GM12878 (cell line): Measurements from ENCODE around the gene ESRRG. TPM values are rescaled to one million over a fixed set of nuclear protein-coding genes. Genes with fewer than 3 reads are reported as not detected.

Experiments
- ATAC-seq: fragments of 200-7000 bp; cut with Tn5 transposase; 3 replicates; pipeline ENCODE4 v1.9.1; 2020; ENCODE audit warnings: mild to moderate bottlenecking, moderate library complexity
- BruUV-seq: library from RNA; stranded (reverse); fragments of 400-500 nt; replicated peaks from 2 replicates; lab custom pipeline; 2021; lab: Mats Ljungman, UMichigan
- CTCF ChIA-PET: fragments of 300-600 bp; sonication (Branson Sonifier 250); formaldehyde crosslinking; extraction: SDS; loops from one replicate; lab custom pipeline; 2021; ENCODE audit warnings: inconsistent platforms; lab: Yijun Ruan, JAX
- POLR2A ChIA-PET: fragments of 350-600 bp; formaldehyde crosslinking; extraction: SDS; loops from one replicate; lab custom pipeline; 2021; ENCODE audit warnings: inconsistent platforms; lab: Charles Lee
- RAD21 ChIA-PET: fragments of 300-600 bp; sonication (Branson Sonifier 250); formaldehyde crosslinking; loops from one replicate; lab custom pipeline; 2023; ENCODE audit warnings: antibody characterized with exemption; ENCODE audit not compliant: unreplicated experiment; lab: Charles Lee
- SMC1A ChIA-PET: fragments of 300-600 bp; sonication (Branson Sonifier 250); formaldehyde crosslinking; loops from one replicate; lab custom pipeline; 2023; ENCODE audit not compliant: unreplicated experiment, uncharacterized antibody; lab: Charles Lee
- DNase-seq: peaks from one replicate; pipeline ENCODE4 v3.0.0-alpha.2; 2011; ENCODE audit warnings: low read depth, low spot score
- FAIRE-seq: peaks from 3 replicates; lab custom pipeline; 2011; peaks lifted over from hg19 to GRCh38; lab: Jason Lieb, UNC
- H2AFZ ChIP-seq: 2 replicates; pipeline ENCODE4 v1.6.0; 2011; ENCODE audit warnings: low read depth, low read length, control low read depth; ENCODE audit not compliant: control insufficient read depth
- H3K27ac ChIP-seq: 2 replicates; pipeline ENCODE4 v1.5.1; 2011; ENCODE audit warnings: control low read depth; ENCODE audit not compliant: control insufficient read depth, insufficient read depth
- H3K27me3 ChIP-seq, 2 experiments: replicated peaks in 1 of 2; 2 replicates each; pipeline versions ENCODE4 v1.6.0 to v1.6.1; 2011; ENCODE audit warnings: low read length in 1 of 2; ENCODE audit not compliant: control insufficient read depth in 2 of 2, insufficient read depth in 2 of 2
- H3K36me3 ChIP-seq, 2 experiments: 2 replicates each; pipeline ENCODE4 v1.5.1; 2011; ENCODE audit warnings: low read length in 1 of 2; ENCODE audit not compliant: control insufficient read depth in 2 of 2, insufficient read depth in 2 of 2
- H3K4me1 ChIP-seq: 2 replicates; pipeline ENCODE4 v1.6.1; 2011; ENCODE audit warnings: mild to moderate bottlenecking, low read length, moderate library complexity, mixed read lengths; ENCODE audit not compliant: control insufficient read depth, insufficient read depth
- H3K4me2 ChIP-seq: 2 replicates; pipeline ENCODE4 v1.6.0; 2011; ENCODE audit warnings: control low read depth; ENCODE audit not compliant: control insufficient read depth, insufficient read depth
- H3K4me3 ChIP-seq: fragments of 200-600 bp; sonication (generic); 2 replicates; pipeline ENCODE4 v1.5.1; 2016
- H3K79me2 ChIP-seq: 2 replicates; pipeline ENCODE4 v1.6.0; 2011; ENCODE audit warnings: low read length; ENCODE audit not compliant: control insufficient read depth, insufficient read depth
- H3K9ac ChIP-seq: 2 replicates; pipeline ENCODE4 v1.8.0; 2011; ENCODE audit warnings: low read length, control low read depth, mixed read lengths; ENCODE audit not compliant: control insufficient read depth, insufficient read depth
- H3K9me3 ChIP-seq: replicated peaks from 3 replicates; pipeline ENCODE4 v1.5.1; 2011; ENCODE audit warnings: mild to moderate bottlenecking, low read length; ENCODE audit not compliant: control insufficient read depth, insufficient read depth
- H4K20me1 ChIP-seq: 2 replicates; pipeline ENCODE4 v1.6.0; 2011; ENCODE audit not compliant: control insufficient read depth, insufficient read depth
- HDAC6 ChIP-seq: fragments of 200-600 bp; sonication (generic); IDR thresholded peaks from one replicate; pipeline ENCODE4 v1.8.0; 2017; ENCODE audit warnings: antibody characterized with exemption; ENCODE audit not compliant: unreplicated experiment
- MEF2B ChIP-seq: fragments of 450-650 bp; IDR thresholded peaks from 2 replicates; pipeline ENCODE4 v1.6.1; 2018; ENCODE audit warnings: mild to moderate bottlenecking, moderate library complexity; ENCODE audit not compliant: partially characterized antibody, poor library complexity, severe bottlenecking
- NBN ChIP-seq: fragments of 450-650 bp; IDR thresholded peaks from 2 replicates; pipeline ENCODE4 v1.6.1; 2016
- NFXL1 ChIP-seq: fragments of 450-650 bp; IDR thresholded peaks from 2 replicates; pipeline ENCODE4 v1.6.1; 2017; ENCODE audit warnings: antibody characterized with exemption, mild to moderate bottlenecking, borderline replicate concordance
- NR2C1 ChIP-seq: fragments of 450-650 bp; IDR thresholded peaks from 2 replicates; pipeline ENCODE4 v1.6.1; 2017; ENCODE audit warnings: antibody characterized with exemption, mild to moderate bottlenecking, moderate library complexity
- NRF1 ChIP-seq: conservative IDR thresholded peaks from 2 replicates; pipeline ENCODE4 v1.6.1; 2011; ENCODE audit warnings: mild to moderate bottlenecking, low read depth, low read length, improper control_type of control experiment
- TCF7 ChIP-seq: IDR thresholded peaks from 2 replicates; pipeline ENCODE4 v1.6.1; 2014; ENCODE audit warnings: antibody characterized with exemption, borderline replicate concordance
- WGBS: methylation state at CpG from one replicate; pipeline ENCODE4 v1.1.6; 2016; ENCODE audit warnings: low lambda C conversion rate; ENCODE audit not compliant: insufficient replicate concordance, insufficient coverage; ENCODE audit errors: missing lambda C conversion rate; 5-methylcytosine and 5-hydroxymethylcytosine counted together
- in situ Hi-C: fragments of 300-500 bp; cut with MboI; formaldehyde crosslinking; loops from 9 replicates; pipeline ENCODE4 v1.14.3; 2018; ENCODE audit warnings: mixed read lengths
- intact Hi-C: fragments of 100-400 bp; cut with micrococcal nuclease; formaldehyde crosslinking; loops from one replicate; pipeline ENCODE4 v1.14.2; 2022; ENCODE audit not compliant: unreplicated experiment
- polyA plus RNA-seq, 11 experiments: library from polyadenylated mRNA; depleted of rRNA in 4 of 11; unstranded in 6 of 11; stranded (reverse) in 5 of 11; fragments of >200 nt; fragmentation: Nextera tagmentation in 4 of 11; fragmentation: Illumina TruSeq in 1 of 11; extraction: Ambion mirVana in 4 of 11; extraction: Trizol in 1 of 11; gene quantifications; 1 replicate in 1 of 11; 2 replicates in 10 of 11; pipeline versions ENCODE4 v1.2.1 to v1.2.3, GENCODE V29; 2011 to 2016; ENCODE audit warnings: inconsistent platforms in 2 of 11, missing spikeins in 2 of 11, low read depth in 1 of 11
- total RNA-seq, 4 experiments: library from RNA; depleted of rRNA in 3 of 4; stranded (reverse); fragments of >200 nt in 3 of 4; fragmentation: Illumina TruSeq in 1 of 4; extraction: Trizol in 1 of 4; gene quantifications; 2 replicates each; pipeline versions ENCODE4 v1.2.1 to v1.2.3, GENCODE V29; 2013 to 2021
- TF ChIP-seq, protein P1 (sequence below): fragments of 450-650 bp; IDR thresholded peaks from 2 replicates; pipeline ENCODE4 v1.6.1; 2017; ENCODE audit warnings: antibody characterized with exemption, mild to moderate bottlenecking, moderate library complexity
- TF ChIP-seq, protein P2 (sequence below): fragments of 450-650 bp; IDR thresholded peaks from 2 replicates; pipeline ENCODE4 v1.6.1; 2017; ENCODE audit warnings: mild to moderate bottlenecking, moderate library complexity
- TF ChIP-seq, protein P3 (sequence below): IDR thresholded peaks from 2 replicates; pipeline ENCODE4 v1.6.1; 2012; ENCODE audit warnings: low read depth, low read length, improper control_type of control experiment

ESRRG gene
- total and polyA plus RNA-seq, 10 of the 15 experiments (the other 5 are each of a cell fraction or from before 2014, with no cell fraction given), result 0.03 TPM; not detected in 9

DNA sequence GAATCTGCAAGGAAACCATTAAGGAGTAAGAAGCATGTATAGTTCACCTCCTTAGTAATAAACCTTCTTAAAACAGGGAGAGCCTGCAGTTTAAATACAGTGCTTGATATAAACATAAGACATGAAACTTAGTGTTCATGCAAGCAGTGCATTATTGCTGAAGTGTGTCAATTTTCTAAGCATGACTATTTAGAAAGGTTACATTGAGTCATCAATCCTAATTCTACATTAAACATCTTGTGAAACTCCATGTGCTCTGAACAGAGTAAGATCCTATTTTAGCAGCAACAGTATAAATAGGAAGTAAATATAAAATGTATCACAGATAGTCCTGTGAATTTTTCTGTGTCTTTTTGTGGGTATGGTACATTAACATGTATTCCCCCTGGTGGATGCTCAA is 135.5 kb downstream of the ESRRG start:
- in situ Hi-C loops, result no loop called here
- intact Hi-C loops, result no loop called here
- H4K20me1 ChIP-seq, result no peaks in the 10 kb centered on the region
- POLR2A ChIA-PET, result no interaction called here
- CTCF ChIA-PET, result no interaction called here
- H3K27me3 ChIP-seq, result no peaks in the 10 kb centered on the region
- H3K4me3 ChIP-seq, result no peak overlapping the region
- no peaks in the 10 kb centered on the region for H3K4me1 ChIP-seq
- H3K4me2 ChIP-seq, result no peak overlapping the region
- SMC1A ChIA-PET, result no interaction called here
- RAD21 ChIA-PET, result no interaction called here
- FAIRE-seq (no peak), DNase-seq (no peak), ATAC-seq (no peak)
- no peak overlapping the region for H3K9ac ChIP-seq
- no peak overlapping the region for H2AFZ ChIP-seq
- H3K36me3 ChIP-seq, result no peaks in the 10 kb centered on the region
- BruUV-seq, result no TSS peak
- no peaks in the 10 kb centered on the region for H3K9me3 ChIP-seq
- no peaks in the 10 kb centered on the region for H3K79me2 ChIP-seq
- TF ChIP-seq NR2C1 (no peak), NFXL1 (no peak)
- TF ChIP-seq, all 136 proteins: peak for 0
- no peak overlapping the region for H3K27ac ChIP-seq

DNA sequence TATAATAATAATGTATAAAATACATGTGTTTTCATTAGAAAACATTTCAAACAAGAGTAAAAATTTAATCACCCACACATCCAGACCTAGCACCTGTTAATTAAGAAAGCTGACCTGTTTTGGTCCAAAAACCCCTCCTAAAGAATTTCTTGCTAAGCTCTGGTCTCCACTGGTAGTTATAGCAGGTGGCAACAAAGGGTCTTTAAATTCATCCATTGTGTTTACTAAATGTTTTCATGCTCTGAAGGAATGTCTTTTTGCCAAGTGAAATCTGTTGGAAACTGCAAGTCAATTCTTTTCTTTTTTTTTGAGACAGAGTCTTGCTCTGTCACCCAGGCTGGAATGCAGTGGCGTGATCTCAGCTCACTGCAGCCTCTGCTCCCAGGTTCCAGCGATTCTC is 141.1 kb downstream of the ESRRG start:
- no peaks in the 10 kb centered on the region for H3K27me3 ChIP-seq
- no TSS peak for BruUV-seq
- H4K20me1 ChIP-seq, result no peaks in the 10 kb centered on the region
- 0% methylated on average over 2 of the region's 2 CpGs for WGBS
- no peaks in the 10 kb centered on the region for H3K79me2 ChIP-seq
- intact Hi-C loops (no loop called here), in situ Hi-C loops (no loop called here)
- DNase-seq, result no peak
- no peak overlapping the region for H2AFZ ChIP-seq
- no peaks in the 10 kb centered on the region for H3K4me1 ChIP-seq
- no peak overlapping the region for H3K27ac ChIP-seq
- H3K36me3 ChIP-seq, result no peaks in the 10 kb centered on the region
- H3K9ac ChIP-seq, result no peak overlapping the region
- no peak for ATAC-seq
- no peaks in the 10 kb centered on the region for H3K9me3 ChIP-seq
- RAD21 ChIA-PET, result no interaction called here
- TF ChIP-seq NBN (no peak), TCF7 (no peak), HDAC6 (no peak), MEF2B (no peak), NRF1 (no peak)
- TF ChIP-seq, protein P1, sequence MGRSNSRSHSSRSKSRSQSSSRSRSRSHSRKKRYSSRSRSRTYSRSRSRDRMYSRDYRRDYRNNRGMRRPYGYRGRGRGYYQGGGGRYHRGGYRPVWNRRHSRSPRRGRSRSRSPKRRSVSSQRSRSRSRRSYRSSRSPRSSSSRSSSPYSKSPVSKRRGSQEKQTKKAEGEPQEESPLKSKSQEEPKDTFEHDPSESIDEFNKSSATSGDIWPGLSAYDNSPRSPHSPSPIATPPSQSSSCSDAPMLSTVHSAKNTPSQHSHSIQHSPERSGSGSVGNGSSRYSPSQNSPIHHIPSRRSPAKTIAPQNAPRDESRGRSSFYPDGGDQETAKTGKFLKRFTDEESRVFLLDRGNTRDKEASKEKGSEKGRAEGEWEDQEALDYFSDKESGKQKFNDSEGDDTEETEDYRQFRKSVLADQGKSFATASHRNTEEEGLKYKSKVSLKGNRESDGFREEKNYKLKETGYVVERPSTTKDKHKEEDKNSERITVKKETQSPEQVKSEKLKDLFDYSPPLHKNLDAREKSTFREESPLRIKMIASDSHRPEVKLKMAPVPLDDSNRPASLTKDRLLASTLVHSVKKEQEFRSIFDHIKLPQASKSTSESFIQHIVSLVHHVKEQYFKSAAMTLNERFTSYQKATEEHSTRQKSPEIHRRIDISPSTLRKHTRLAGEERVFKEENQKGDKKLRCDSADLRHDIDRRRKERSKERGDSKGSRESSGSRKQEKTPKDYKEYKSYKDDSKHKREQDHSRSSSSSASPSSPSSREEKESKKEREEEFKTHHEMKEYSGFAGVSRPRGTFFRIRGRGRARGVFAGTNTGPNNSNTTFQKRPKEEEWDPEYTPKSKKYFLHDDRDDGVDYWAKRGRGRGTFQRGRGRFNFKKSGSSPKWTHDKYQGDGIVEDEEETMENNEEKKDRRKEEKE, result no peak
- TF ChIP-seq, protein P2, sequence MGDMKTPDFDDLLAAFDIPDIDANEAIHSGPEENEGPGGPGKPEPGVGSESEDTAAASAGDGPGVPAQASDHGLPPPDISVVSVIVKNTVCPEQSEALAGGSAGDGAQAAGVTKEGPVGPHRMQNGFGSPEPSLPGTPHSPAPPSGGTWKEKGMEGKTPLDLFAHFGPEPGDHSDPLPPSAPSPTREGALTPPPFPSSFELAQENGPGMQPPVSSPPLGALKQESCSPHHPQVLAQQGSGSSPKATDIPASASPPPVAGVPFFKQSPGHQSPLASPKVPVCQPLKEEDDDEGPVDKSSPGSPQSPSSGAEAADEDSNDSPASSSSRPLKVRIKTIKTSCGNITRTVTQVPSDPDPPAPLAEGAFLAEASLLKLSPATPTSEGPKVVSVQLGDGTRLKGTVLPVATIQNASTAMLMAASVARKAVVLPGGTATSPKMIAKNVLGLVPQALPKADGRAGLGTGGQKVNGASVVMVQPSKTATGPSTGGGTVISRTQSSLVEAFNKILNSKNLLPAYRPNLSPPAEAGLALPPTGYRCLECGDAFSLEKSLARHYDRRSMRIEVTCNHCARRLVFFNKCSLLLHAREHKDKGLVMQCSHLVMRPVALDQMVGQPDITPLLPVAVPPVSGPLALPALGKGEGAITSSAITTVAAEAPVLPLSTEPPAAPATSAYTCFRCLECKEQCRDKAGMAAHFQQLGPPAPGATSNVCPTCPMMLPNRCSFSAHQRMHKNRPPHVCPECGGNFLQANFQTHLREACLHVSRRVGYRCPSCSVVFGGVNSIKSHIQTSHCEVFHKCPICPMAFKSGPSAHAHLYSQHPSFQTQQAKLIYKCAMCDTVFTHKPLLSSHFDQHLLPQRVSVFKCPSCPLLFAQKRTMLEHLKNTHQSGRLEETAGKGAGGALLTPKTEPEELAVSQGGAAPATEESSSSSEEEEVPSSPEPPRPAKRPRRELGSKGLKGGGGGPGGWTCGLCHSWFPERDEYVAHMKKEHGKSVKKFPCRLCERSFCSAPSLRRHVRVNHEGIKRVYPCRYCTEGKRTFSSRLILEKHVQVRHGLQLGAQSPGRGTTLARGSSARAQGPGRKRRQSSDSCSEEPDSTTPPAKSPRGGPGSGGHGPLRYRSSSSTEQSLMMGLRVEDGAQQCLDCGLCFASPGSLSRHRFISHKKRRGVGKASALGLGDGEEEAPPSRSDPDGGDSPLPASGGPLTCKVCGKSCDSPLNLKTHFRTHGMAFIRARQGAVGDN, result no peak
- TF ChIP-seq, protein P3, sequence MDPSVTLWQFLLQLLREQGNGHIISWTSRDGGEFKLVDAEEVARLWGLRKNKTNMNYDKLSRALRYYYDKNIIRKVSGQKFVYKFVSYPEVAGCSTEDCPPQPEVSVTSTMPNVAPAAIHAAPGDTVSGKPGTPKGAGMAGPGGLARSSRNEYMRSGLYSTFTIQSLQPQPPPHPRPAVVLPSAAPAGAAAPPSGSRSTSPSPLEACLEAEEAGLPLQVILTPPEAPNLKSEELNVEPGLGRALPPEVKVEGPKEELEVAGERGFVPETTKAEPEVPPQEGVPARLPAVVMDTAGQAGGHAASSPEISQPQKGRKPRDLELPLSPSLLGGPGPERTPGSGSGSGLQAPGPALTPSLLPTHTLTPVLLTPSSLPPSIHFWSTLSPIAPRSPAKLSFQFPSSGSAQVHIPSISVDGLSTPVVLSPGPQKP, result no peak
- no peak for FAIRE-seq
- POLR2A ChIA-PET, result no interaction called here
- no peak overlapping the region for H3K4me3 ChIP-seq
- CTCF ChIA-PET, result no interaction called here
- SMC1A ChIA-PET, result no interaction called here
- no peak overlapping the region for H3K4me2 ChIP-seq
